Transverse colon (tissue), 4 donors: ENCODE results near the gene UACA.

Source experiments
- CTCF ChIP-seq, 5 experiments: fragments of 200-600 bp in 3 of 5; fragments of 450-650 bp in 2 of 5; sonication (generic) in 3 of 5; IDR thresholded peaks; 1 replicate in 2 of 5; 2 replicates in 3 of 5; pipeline ENCODE4 v1.5.1; 2016 to 2017; ENCODE audit warnings: antibody characterized with exemption in 5 of 5, inconsistent platforms in 3 of 5, mild to moderate bottlenecking in 2 of 5, moderate library complexity in 1 of 5
- POLR2AphosphoS5 ChIP-seq, 3 donors: sonication (generic); formaldehyde crosslinking; IDR thresholded peaks; one replicate each; pipeline ENCODE4 v1.6.1; 2016; ENCODE audit warnings: antibody characterized with exemption in 3 of 3

- TF ChIP-seq POLR2AphosphoS5 (IDR thresholded peaks at IDR 0.05) (no peak), CTCF (IDR thresholded peaks at IDR 0.05) (no peak)
Observed at GRCh38 chr15:70680817-70681216, 82.5 kb downstream of the UACA start.
